CD4-positive, alpha-beta T cell treated with Interleukin-12 subunit alpha and Interleukin-12 subunit beta, for 1 hour (primary cell): ENCODE data around the gene CLEC7A.

Source experiments
- DNase-seq: peaks from one replicate; pipeline ENCODE4 v3.0.0-alpha.2; 2020

Gene CLEC7A

DNA sequence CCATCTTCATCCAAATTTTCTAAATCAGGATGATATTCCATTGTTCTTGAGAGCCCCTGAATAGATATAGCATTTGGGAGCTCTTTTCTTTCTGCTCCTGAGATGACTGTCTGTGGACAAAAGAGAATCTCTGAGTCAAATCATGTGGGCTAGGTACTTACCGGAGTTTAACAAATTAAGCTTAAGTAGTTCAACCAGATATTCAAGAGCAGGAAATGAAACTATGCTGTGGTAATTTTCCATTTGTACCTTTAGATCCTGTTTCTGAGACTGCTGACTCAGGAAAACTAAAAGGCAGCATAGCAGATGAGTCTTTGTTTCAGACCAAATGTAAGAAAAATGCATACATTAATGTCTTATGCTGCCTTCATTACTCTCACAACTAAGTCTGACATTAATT is at the start of gene CLEC7A:
Gene CLEC7A (minus strand): TSS at position 158 of the 400 bp plus-strand sequence. CDS start 117 bp downstream, at position 41.
- DNase-seq: peak; percentile 21

- DNase-seq: no peak
Observed at GRCh38 chr12:10179776-10180181, 49.8 kb upstream of the CLEC7A start.

GRCh38 chr12:10178821-10179220 is 48.8 kb upstream of the CLEC7A start, which contains the start of gene TMEM52B:
TMEM52B (plus strand) TSS chr12:10179032; CDS start chr12:10179575, 543 bp downstream.
- DNase-seq: no peak

DNA sequence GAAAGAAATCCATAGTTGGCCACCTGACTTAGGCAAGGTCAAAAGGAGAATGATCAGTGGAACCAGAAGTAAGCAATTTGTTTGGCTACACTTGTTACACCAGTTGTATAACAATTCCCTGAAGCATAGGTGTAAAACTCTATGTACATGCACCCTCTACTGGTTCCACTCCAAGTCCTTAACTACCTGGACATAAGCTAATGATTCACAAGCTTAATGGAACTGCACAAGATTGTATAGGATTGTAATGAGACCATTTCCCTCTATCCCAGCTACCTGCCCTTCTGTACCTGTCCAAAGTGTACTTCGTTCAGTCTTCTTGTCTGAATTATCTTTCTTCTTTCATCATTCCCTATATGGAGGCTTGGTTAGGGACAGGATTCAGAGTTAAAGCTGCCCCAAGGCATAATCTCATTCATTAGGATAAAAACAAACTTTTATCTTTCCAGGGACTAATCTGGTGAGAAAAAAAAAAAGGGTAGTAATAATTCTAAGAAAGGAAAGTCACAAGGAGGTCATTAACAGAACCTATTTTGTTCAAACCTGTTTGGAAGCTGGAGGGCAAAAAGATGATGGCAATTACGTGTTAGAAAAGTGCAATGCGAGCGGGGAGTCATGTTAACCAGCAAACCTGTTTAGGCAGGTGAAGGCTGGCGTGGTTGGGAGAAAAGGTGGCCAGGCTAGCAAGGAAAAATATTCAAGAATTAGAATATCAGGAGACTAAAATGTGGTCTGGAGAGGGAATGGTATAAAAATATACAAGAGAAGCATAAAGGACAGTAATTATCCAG is 46.0 kb upstream of the CLEC7A start:
- no peak for DNase-seq

- DNase-seq: no peak
Observed at GRCh38 chr12:10174986-10175614, 45.1 kb upstream of the CLEC7A start.

GRCh38 chr12:10171973-10172728 is 42.2 kb upstream of the CLEC7A start, which contains the start of gene OLR1:
OLR1 (minus strand) TSS chr12:10172132; CDS start chr12:10172077, 55 bp downstream.
- no peak for DNase-seq

GRCh38 chr12:10170216-10170615 is 40.2 kb upstream of the CLEC7A start:
- no peak for DNase-seq

DNA sequence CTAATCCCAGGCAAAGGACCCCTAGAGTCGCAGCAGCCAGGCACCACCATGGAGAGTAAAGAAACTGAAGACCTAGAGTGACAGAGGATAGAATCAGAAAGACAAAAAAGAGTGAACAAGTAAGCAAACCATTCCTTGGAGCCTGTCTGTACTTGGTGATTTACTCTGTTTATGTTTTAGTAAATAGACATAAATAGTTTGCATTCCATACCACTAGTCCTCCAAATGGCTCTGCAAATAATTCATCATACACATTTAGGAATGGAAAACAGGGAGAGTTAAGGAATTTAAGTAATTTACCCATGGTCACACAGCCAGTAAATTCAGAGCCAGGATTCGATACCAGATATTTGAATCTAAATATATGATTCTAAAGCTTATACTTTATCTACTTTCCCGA is 39.1 kb upstream of the CLEC7A start:
- DNase-seq: no peak

- DNase-seq: peak; percentile 9
Observed at GRCh38 chr12:10167599-10167998, 37.6 kb upstream of the CLEC7A start.

DNA sequence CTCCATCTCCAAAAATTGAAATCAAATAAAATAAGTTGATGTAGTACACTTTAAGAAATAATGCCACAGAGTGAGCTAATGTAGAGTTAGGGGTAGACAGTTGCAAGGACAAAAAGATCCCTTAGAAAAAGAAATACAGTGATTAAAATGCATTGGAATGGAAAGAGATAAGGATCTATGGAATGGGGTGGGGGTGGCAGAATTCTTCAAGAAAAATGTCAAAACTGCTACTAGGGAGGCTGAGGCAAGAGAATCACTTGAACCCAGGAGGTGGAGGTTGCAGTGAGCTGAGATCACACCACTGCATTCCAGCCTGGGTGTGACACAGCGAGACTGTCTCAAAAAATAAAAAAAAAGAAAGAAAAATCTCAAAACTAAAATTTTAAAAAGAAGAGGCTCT is 35.4 kb upstream of the CLEC7A start:
- DNase-seq: no peak

DNA sequence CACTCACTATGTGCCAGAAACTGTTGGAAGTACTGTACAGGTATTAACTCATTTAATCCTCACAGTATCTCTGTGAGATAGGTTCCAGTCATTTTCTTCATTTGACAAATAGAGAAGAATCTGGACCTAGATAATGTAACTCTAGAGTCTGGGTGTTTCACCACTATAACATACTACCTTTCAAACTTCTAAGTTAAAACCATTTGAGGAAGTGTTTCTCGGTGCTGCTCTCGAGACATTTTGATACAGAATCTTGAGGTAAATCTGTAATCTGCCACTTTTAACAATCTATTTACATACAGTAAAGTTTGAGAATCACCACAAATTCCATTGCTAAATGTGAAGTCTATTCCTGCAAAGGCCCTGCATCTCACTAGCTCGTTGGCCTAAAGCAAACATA is 33.1 kb upstream of the CLEC7A start:
- no peak for DNase-seq

DNA sequence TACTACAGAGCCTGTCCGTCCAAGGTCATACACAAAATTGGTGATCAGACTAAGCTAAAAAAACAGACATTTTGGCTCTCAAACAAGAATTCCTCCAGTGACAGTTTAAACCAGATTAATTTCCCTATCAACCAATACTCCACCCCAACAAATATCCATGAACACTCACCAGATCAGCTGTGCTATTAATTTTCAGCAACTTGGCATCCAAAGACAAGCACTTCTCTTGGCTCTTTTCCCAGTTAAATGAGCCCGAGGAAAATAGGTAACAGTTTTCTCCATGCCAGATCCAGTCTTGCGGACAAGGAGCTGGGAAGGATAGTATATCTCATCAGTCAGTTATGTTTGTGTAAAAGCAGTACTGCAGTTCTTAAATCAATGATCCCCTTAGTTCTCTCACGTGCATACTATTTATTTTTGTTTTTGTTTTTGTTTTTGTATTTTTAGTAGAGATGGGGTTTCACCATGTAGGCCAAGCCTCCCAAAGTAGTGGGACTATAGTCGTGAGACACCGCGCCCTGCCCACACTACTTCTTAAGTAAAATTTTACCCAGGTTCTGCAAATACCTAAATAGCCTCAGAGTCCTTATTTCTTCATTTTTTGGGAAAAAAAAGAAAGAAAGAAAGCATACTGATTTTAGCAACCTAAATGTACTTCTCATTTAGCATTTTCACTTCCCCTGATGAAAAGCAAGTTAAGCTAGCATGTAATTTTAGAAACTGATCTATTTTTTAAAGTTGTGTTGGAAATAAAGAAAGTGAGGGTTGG is 30.8 kb upstream of the CLEC7A start:
- no peak for DNase-seq

DNA sequence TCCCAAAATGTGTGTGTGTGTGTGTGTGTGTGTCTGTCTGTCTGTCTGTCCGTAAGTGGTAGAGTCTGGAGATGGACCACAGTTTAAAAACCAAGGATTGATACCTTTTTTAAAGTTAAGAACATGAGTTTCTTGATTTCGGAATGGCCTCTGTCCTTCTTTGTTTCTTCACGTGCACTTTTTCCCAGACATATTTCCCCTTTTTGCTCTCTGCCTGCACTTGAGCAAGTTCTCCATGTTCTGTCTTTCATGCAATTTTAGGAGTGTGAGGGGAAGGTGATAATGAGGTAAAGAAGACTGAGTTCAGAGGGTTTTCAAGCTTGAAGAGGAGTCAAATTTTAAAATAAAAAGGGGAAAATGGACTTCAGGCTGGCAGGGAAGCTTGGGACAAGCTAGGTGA is 29.3 kb upstream of the CLEC7A start:
- no peak for DNase-seq

DNA sequence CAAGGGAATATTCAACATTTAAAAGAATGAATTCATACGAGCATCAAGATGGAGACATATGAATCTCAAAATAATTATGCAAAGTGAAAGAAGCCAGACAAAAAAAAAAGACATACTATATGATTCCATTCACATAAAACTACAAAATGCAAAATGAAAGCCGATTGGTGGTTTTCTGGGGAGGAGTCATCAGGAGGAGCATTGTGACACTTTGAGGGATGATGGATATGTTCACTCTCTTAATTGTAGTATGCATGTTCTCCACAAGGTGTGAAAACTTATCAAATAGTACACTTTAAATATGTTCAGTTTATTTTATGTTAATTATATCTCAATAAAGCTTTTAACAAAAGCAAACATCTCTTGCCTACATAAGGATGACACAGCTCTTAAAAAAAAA is 28.4 kb upstream of the CLEC7A start:
- peak; percentile 6 for DNase-seq

DNA sequence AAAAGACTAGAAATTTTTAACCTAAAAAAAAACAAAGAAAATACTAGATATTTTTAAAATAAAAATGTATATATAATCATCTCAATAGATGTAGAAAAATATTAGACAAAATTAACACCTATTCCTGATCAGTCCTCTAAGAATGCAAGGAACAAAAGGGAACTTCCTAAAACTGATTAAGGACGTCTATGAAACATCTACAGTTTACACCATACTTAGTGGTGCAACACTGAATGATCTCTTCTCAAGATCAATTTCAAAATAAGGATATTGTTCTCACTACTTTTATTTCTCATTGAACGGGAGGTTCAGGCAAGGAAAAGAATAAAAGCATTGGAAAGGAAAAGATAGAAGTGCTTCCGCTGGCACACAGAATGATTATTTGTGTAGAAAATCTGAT is 26.0 kb upstream of the CLEC7A start:
- no peak for DNase-seq

GRCh38 chr12:10154145-10154496 is 24.1 kb upstream of the CLEC7A start:
- DNase-seq: no peak

DNA sequence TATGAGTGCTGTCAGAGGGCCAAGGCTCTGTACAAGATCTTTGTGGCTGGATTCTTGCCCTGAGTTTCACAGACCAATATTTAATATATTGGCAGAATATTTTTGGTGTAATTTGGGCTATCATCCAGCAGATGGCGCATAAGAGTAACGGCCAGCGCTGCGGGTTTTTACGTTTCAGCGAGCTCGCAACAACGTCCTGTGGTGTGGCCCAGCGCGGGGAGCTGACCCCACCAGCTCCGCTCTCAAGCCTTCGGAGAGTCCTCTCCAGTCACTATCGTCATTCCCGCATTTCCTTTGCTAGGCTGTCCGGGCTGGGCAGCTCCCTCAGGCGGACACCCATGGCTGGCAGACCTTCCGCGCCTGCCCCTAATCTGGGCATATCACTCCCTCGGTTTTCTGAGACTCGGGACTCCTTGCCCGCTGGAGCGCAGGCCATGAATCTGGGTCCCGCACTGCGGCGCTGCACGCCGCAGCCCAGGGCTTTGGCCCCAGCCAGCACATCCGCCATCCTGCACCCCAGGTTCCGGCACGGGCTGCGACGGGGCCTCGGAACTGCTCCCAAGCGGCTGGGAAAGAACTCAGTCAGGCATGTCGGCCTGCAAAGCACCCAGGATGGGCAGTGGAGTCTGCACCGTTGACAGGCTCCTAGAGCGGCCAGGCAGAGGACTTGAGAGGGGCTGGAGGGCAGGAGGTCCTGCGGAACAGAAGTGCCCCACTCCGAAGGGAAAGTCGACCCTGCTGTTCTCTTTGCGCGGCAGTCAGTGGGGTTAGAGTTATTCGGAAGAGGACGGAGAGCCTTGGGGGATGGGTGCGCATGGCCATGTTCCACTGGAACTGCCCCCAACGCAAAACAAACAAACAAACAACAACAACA is 23.5 kb upstream of the CLEC7A start:
- peak; percentile 70 for DNase-seq

GRCh38 chr12:10151621-10152020 is 21.6 kb upstream of the CLEC7A start:
- DNase-seq: no peak

GRCh38 chr12:10147714-10148403 is 17.9 kb upstream of the CLEC7A start:
- no peak for DNase-seq

DNA sequence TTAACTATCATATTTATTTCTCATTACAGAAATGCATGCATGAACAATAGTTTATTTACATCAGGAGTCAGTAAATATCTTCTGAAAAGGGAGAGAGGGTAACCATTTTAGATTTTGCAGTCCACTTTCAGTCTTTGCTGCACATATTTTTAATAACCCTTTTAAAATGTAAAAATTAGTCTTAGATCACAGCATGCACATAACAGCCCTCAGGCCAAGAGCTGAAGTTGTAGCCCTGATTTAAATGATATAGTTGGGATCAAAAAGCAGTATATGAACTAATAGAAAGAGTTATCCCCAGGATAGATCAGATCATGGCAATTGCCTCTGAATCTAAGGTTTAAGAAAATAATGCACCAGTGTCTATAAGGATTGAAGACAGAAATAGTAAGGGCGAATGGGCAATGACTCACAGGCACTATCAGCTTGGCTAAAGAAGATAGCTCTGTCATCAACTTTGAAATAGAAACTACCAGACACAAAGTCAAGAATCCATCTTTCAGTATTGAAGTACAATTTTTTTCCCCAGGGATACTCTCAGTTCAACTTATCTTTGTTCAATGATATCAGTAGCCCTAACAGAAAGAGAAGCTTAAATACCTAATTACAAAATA is 13.1 kb upstream of the CLEC7A start:
- DNase-seq: no peak

DNA sequence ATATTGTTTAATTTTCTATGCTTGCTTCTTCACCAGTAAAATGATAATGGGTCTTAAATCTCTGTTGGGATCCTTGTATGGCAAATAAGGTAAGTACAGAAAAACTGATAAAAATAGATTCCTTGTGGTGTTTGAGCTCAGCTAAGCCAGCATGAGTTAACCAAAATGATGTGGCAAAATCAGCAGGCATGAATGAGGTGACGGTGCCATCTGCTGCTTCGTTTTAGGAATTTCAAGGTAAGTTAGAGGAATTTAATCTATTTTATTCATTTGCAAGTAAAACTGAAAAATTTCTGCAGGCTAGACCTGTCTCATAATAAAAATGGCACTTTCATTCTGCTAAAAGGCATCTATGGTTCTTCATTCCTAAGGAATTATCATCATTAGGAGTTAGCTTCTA is 10.0 kb upstream of the CLEC7A start:
- DNase-seq: peak; percentile 58
